Esophagus squamous epithelium (tissue), 5 donors: Measurements from ENCODE around the gene HMG20A. TPM values are rescaled to one million over a fixed set of nuclear protein-coding genes. Genes with fewer than 3 reads are reported as not detected.

ENCODE experiments used
- DNase-seq: peaks from one replicate; lab custom pipeline; 2025; lab: John Stamatoyannopoulos, UW
- H3K27ac ChIP-seq, 4 donors: fragments of 200-600 bp; sonication (generic); one replicate each; pipeline ENCODE4 v1.5.1; 2016 to 2019; ENCODE audit warnings: mild to moderate bottlenecking in 1 of 4
- H3K27me3 ChIP-seq, 4 donors: fragments of 200-600 bp; sonication (generic); 1 replicate in 3 of 4; 2 replicates in 1 of 4; pipeline versions ENCODE4 v1.5.1 to v1.6.0; 2017 to 2021; ENCODE audit warnings: antibody characterized with exemption in 1 of 4
- H3K36me3 ChIP-seq, 3 donors: fragments of 200-600 bp; sonication (generic); one replicate each; pipeline ENCODE4 v1.5.1; 2016 to 2019
- H3K4me1 ChIP-seq, 3 donors: fragments of 200-600 bp; sonication (generic); one replicate each; pipeline ENCODE4 v1.5.1; 2017 to 2019
- H3K4me3 ChIP-seq, 4 donors: fragments of 200-600 bp; sonication (generic); 1 replicate in 3 of 4; 2 replicates in 1 of 4; pipeline ENCODE4 v1.5.1; 2016 to 2019; ENCODE audit warnings: mild to moderate bottlenecking in 2 of 4, moderate library complexity in 1 of 4
- H3K9me3 ChIP-seq, 3 donors: fragments of 200-600 bp; sonication (generic); one replicate each; pipeline ENCODE4 v1.5.1; 2016 to 2019
- POLR2A ChIP-seq, 4 donors: fragments of 450-650 bp; IDR thresholded peaks; one replicate each; pipeline ENCODE4 v1.6.1; 2017; ENCODE audit warnings: antibody characterized with exemption in 4 of 4, mild to moderate bottlenecking in 4 of 4, moderate library complexity in 3 of 4
- WGBS, 2 donors: methylation state at CpG; one replicate each; pipeline ENCODE4 v1.1.5; 2018; 5-methylcytosine and 5-hydroxymethylcytosine counted together
- intact Hi-C: fragments of 100-400 bp; cut with DNase I; formaldehyde crosslinking; loops from one replicate; pipeline ENCODE4 v1.15.0; 2022
- total RNA-seq, 4 donors: library from RNA; depleted of rRNA; stranded (reverse); fragments of >200 nt; gene quantifications; one replicate each; pipeline ENCODE4 v1.1.0, GENCODE V29; 2016
- TF ChIP-seq, protein P1 (sequence below), 6 experiments: fragments of 450-650 bp in 4 of 6; fragments of 200-600 bp in 2 of 6; sonication (generic) in 2 of 6; IDR thresholded peaks; one replicate each; pipeline ENCODE4 v1.5.1; 2016 to 2019; ENCODE audit warnings: antibody characterized with exemption in 6 of 6, mild to moderate bottlenecking in 4 of 6, moderate library complexity in 4 of 6
- donor health status: DM: yes; HTN: yes; CAD: no.

The HMG20A gene
- total RNA-seq, 4 donors from 2014 or later: 7.9 to 22.7 (median 12.9) TPM

DNA sequence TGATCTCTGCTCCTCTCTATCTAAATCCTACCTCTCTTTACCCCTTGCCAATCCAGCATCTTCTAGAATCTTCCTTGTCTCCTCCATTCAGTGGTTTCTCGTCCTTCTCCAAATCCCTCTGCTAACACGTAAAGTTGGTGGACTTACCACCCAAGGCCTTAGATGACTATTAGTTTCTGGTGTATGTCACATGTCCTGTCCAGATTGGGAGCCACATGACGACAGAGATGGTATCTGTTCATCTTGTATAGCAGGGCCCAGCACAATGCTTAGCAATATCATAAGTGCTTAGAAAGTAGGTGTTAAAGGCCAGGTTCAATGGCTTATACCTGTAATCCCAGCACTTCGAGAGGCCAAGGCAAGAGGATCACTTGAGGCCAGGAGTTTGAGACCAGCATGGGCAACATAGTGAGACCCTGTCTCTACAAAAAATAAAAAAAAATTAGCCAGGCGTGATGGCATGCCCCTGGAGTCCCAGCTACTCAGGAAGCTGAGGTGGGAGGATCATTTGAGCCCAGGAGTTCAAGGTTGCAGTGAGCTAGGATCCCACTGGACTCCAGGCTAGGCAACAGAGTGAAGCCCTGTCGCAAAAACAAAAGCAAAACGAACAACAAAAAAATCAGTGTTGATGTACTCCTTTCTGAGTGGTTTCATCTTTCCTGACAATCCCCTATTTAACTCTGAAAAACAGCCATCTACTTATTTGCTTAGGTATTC lies 81.8 kb downstream of the HMG20A start:
- TF ChIP-seq, protein P1, sequence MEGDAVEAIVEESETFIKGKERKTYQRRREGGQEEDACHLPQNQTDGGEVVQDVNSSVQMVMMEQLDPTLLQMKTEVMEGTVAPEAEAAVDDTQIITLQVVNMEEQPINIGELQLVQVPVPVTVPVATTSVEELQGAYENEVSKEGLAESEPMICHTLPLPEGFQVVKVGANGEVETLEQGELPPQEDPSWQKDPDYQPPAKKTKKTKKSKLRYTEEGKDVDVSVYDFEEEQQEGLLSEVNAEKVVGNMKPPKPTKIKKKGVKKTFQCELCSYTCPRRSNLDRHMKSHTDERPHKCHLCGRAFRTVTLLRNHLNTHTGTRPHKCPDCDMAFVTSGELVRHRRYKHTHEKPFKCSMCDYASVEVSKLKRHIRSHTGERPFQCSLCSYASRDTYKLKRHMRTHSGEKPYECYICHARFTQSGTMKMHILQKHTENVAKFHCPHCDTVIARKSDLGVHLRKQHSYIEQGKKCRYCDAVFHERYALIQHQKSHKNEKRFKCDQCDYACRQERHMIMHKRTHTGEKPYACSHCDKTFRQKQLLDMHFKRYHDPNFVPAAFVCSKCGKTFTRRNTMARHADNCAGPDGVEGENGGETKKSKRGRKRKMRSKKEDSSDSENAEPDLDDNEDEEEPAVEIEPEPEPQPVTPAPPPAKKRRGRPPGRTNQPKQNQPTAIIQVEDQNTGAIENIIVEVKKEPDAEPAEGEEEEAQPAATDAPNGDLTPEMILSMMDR (IDR thresholded peaks at IDR 0.05): no peak
- no peak for TF ChIP-seq POLR2A (IDR thresholded peaks at IDR 0.05)
- no peak for DNase-seq
- Histone ChIP-seq H3K9me3 (no peaks in the 10 kb centered on the region), H3K36me3 (no peaks in the 10 kb centered on the region), H3K27ac (no peak overlapping the region), H3K4me3 (no peak overlapping the region), H3K4me1 (peaks cover 25 to 60% (median 35%) of the 10 kb centered on the region in 3 donors), H3K27me3 (no peaks in the 10 kb centered on the region)
- intact Hi-C loops: loop anchor here (10.0 kb wide), 1 partner anchor 388 kb away; no protein-coding TSS in a partner anchor
- 94 to 96% methylated on average over 7 of the region's 7 CpGs for WGBS, 2 donors

DNA sequence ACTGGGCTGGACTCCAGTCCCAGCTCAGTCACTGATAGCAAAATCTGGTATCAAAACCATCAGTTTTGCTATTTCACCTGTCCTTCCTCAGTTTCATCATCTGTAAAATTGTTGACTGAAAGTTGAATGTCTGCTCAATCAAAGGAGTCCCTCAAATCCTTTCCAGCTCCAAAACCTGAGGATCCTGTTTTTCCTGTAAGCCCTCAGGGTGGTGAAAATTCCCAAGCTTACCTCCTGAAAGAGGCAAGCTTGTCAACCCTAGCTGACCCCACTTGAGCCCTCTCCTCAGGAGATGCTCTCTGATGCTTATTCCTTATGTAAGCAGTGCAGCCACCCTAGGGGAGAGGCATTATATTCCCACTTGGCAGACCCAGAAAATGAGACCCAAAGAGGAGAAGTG lies 82.6 kb downstream of the HMG20A start:
- TF ChIP-seq, protein P1 (IDR thresholded peaks at IDR 0.05): no peak
- TF ChIP-seq POLR2A (IDR thresholded peaks at IDR 0.05): no peak
- intact Hi-C loops: loop anchor here (10.0 kb wide), 1 partner anchor 388 kb away; no protein-coding TSS in a partner anchor
- H3K36me3 ChIP-seq: no peaks in the 10 kb centered on the region
- H3K4me3 ChIP-seq: no peak overlapping the region
- no peak for DNase-seq
- no peak overlapping the region for H3K27ac ChIP-seq
- H3K9me3 ChIP-seq: no peaks in the 10 kb centered on the region
- peaks cover 25 to 60% (median 34%) of the 10 kb centered on the region in 3 donors for H3K4me1 ChIP-seq
- no peaks in the 10 kb centered on the region for H3K27me3 ChIP-seq

DNA sequence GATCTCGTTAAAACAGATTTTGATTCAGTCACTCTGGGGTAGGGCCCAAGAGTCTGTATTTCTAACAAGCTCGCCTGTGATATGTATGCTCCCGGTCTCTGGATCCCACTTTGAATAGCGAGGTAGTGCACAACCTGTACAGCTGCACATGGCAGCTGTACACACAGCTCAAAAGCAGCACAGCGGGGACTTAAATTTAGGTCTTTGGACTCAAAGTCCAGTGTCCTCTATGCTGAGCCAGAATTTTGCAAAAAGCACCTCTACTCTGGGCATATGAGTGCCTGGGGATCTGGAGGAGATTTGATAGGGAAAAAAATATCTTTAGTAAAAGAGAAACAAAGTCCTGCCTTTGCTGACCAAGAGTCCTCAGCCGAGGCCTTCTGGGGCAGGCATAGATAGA lies 83.1 kb downstream of the HMG20A start:
- intact Hi-C loops: loop anchor here (10.0 kb wide), 1 partner anchor 389 kb away; no protein-coding TSS in a partner anchor
- Histone ChIP-seq H3K4me3 (no peak overlapping the region), H3K27me3 (no peaks in the 10 kb centered on the region), H3K36me3 (no peaks in the 10 kb centered on the region), H3K9me3 (no peaks in the 10 kb centered on the region), H3K27ac (no peak overlapping the region), H3K4me1 (peaks cover 28 to 60% (median 36%) of the 10 kb centered on the region in 3 donors)
- WGBS, 2 donors: 87 to 94% methylated on average over 4 to 6 of the region's 6 CpGs
- DNase-seq: no peak
- no peak for TF ChIP-seq POLR2A (IDR thresholded peaks at IDR 0.05)
- TF ChIP-seq, protein P1 (IDR thresholded peaks at IDR 0.05): no peak

DNA sequence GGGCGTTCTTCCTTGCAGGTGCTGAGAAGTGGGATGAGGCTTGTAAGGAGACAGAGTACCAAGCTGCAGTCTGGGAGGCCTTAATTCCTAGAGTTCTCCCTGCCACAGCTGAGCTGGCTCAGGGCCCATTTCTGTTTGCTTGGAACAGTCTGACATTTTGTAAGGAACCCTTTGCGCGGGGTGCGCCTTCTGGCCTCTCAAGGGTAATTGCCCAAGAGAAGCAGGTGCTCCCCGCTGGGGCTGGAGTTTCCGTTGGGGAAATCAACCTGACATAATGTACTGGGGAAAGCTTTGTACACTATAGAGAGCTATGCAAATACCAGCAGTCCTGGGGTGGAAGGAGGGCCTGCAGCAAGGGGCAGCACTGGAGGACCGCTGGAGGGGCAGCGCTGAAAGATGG lies 83.6 kb downstream of the HMG20A start:
- H3K4me3 ChIP-seq: no peak overlapping the region
- no peak for DNase-seq
- peaks cover 30 to 60% (median 39%) of the 10 kb centered on the region in 3 donors for H3K4me1 ChIP-seq
- WGBS, 2 donors: 85 to 95% methylated on average over 3 to 7 of the region's 8 CpGs
- intact Hi-C loops: loop anchor here (10.0 kb wide), 1 partner anchor 390 kb away; no protein-coding TSS in a partner anchor
- no peak overlapping the region for H3K27ac ChIP-seq
- H3K27me3 ChIP-seq: no peaks in the 10 kb centered on the region
- no peaks in the 10 kb centered on the region for H3K9me3 ChIP-seq
- TF ChIP-seq, protein P1 (IDR thresholded peaks at IDR 0.05): no peak
- no peak for TF ChIP-seq POLR2A (IDR thresholded peaks at IDR 0.05)
- no peaks in the 10 kb centered on the region for H3K36me3 ChIP-seq

DNA sequence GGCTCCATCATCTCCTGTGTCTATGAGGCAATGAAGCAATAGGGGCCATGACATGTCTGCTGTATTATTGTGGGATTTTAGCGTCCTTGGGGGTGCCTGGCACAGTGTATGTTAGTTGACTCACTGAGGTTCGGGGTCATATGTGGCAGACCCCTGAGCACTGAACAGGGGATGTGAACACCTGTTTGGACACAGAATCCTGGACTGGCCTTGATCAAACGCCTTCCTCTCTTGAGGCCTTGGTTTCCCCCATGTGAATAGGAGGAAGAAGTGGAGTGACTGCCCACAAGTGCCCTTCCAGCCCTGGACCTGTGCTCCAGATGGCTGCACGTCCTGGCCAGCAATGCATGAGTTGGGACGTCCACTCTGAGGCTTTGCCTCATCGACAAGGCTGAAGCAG lies 84.2 kb downstream of the HMG20A start:
- 72% methylated on average over 3 of the region's 6 CpGs; no CpG with 5 or more reads in 1 of the 2 donors for WGBS, 2 donors
- H3K36me3 ChIP-seq: no peaks in the 10 kb centered on the region
- DNase-seq: no peak
- intact Hi-C loops: loop anchor here (10.0 kb wide), 1 partner anchor 390 kb away; no protein-coding TSS in a partner anchor
- H3K4me3 ChIP-seq: no peak overlapping the region
- no peak overlapping the region for H3K27ac ChIP-seq
- H3K9me3 ChIP-seq: no peaks in the 10 kb centered on the region
- peaks cover 30 to 59% (median 39%) of the 10 kb centered on the region in 3 donors for H3K4me1 ChIP-seq
- TF ChIP-seq, protein P1 (IDR thresholded peaks at IDR 0.05): no peak
- TF ChIP-seq POLR2A (IDR thresholded peaks at IDR 0.05): no peak
- no peaks in the 10 kb centered on the region for H3K27me3 ChIP-seq
